Measurements from ENCODE around the gene TMEM163.
A peak's percentile ranks its signal among the peaks of the same experiment; 100 is the strongest.

Gene TMEM163

GRCh38 chr2:134413912-134414311 is 304.9 kb downstream of the TMEM163 start:
- no peak overlapping the region for H3K27ac Mint-ChIP-seq
- peaks cover 19% of the 10 kb centered on the region for H3K4me1 Mint-ChIP-seq
- H3K9me3 Mint-ChIP-seq, result no peaks in the 10 kb centered on the region
- no peaks in the 10 kb centered on the region for H3K36me3 Mint-ChIP-seq (ENCODE audit: low read depth)
- H3K27me3 Mint-ChIP-seq (ENCODE audit: low read depth), result no peaks in the 10 kb centered on the region
- no peak for TF ChIP-seq CTCF (IDR thresholded peaks at IDR 0.05; ENCODE audit: unreplicated experiment in 3 of 3)
- no peak overlapping the region for H3K4me3 Mint-ChIP-seq

DNA sequence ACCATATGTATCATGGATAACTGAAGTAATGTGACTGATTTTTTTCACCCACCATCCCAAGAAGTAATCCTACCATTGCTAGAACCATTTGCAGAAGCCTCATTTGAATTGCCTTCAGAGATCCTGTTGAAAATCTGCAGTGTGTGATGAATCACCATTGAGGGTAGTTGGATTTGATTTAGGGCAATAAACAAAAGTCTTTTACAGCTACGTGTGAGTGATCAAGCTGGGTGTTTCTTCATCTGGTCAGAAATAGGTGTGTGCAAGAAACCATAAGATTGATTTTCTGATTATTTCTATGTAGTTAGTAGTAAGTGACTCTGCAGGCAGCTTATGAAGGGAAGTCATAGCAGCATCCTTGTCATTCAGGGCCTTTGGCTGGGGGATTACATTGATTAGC is 305.4 kb downstream of the TMEM163 start:
- Mint-ChIP-seq H3K4me3 (no peak overlapping the region), H3K27ac (no peak overlapping the region), H3K4me1 (peaks cover 19% of the 10 kb centered on the region), H3K36me3 (ENCODE audit: low read depth) (no peaks in the 10 kb centered on the region), H3K27me3 (ENCODE audit: low read depth) (no peaks in the 10 kb centered on the region), H3K9me3 (no peaks in the 10 kb centered on the region)
- TF ChIP-seq CTCF (IDR thresholded peaks at IDR 0.05; ENCODE audit: unreplicated experiment in 3 of 3), result no peak

DNA sequence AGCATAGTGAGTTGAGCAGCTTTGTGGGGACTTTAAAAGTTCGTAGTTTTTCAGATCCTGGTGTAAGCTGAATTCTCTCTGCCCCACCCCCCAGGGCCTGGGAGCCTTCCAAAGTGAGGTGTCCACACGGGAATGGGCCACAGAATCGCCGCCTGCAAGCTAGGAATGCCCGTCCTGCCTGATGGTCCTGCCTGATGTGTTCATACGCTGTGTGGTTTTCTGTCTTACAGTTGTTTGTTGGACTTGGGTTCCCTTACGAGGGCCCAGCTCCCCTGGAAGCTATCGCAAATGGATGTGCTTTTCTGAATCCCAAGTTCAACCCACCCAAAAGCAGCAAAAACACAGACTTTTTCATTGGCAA is 306.2 kb downstream of the TMEM163 start:
- no peaks in the 10 kb centered on the region for H3K27me3 Mint-ChIP-seq (ENCODE audit: low read depth)
- H3K4me3 Mint-ChIP-seq, result no peak overlapping the region
- H3K36me3 Mint-ChIP-seq (ENCODE audit: low read depth), result no peaks in the 10 kb centered on the region
- peaks cover 19% of the 10 kb centered on the region for H3K4me1 Mint-ChIP-seq
- H3K27ac Mint-ChIP-seq, result peak overlapping the region in 1 of 3 experiments; percentile 12
- no peaks in the 10 kb centered on the region for H3K9me3 Mint-ChIP-seq
- no peak for TF ChIP-seq CTCF (IDR thresholded peaks at IDR 0.05; ENCODE audit: unreplicated experiment in 3 of 3)

DNA sequence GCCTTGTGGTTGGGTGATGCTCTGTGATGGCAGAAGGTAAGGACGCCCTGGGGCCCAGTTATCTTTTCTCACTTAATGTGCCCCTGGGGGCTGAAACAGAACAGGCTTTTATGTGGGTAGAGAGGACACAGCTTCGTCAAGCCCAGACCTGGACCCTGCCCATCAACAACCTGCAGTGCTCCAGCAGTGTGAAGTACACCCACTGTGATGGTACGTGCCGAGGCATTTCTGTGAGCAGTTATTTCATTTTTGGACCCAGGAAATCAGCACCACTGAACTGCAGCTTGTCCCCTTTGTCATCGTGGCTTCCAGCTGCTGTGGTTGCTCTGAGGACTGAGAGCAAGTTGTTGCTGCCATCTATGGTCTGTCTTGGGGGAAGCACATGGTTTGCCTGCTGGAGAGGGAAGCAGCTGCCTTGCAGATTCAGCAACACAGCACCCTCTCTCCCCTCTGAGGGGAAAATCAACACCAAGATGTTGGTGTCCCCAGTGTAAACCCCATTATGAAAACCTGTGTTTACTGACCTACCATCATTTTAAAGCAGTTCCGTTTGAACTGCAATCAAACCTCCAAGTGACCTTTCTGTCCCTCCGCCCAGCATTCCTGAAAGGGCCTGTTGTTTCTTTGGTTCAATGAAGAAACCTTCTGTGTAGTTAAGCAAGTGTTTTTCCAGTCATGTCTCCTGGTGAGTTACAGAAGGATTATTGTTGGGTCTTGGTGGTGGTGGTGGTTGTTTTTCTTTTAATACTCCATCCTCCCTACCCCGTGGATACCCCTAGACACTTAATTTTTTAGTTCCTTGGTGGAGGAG is 306.8 kb downstream of the TMEM163 start:
- peak; percentile 71 to 77 (median 74) for TF ChIP-seq CTCF (IDR thresholded peaks at IDR 0.05; ENCODE audit: unreplicated experiment in 3 of 3)
- Mint-ChIP-seq H3K9me3 (no peaks in the 10 kb centered on the region), H3K4me3 (no peak overlapping the region), H3K27ac (peak overlapping the region in 1 of 3 experiments; percentile 12), H3K36me3 (ENCODE audit: low read depth) (no peaks in the 10 kb centered on the region), H3K4me1 (peaks cover 19% of the 10 kb centered on the region), H3K27me3 (ENCODE audit: low read depth) (no peaks in the 10 kb centered on the region)

DNA sequence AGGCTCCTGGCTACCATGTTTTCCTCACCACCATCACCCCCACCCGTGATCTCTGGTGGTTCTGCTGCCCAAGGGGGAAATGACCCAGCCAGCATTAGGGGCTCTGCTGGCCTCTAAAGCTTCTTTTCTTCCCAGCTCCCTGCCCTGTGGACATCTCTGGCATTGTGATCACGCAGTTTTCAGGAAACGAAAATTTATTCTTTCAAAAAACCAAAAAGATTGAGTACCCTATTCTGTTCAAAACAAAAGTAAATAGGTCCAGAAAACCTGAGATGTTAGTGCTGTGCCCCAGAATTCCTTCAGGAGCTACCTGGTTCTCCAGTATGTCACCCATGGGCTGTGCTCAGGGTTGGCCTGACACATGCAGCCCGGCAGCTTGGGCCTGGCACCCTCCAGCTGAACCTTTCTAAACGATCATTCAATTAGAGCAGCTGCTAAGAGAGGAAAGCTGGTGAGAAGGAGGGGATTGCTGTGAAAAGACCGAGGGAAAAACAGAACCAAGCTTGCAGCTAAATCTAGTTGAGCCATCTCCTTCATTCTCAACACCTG is 307.4 kb downstream of the TMEM163 start:
- TF ChIP-seq CTCF (IDR thresholded peaks at IDR 0.05; ENCODE audit: unreplicated experiment in 3 of 3), result no peak
- Mint-ChIP-seq H3K27ac (peak overlapping the region in 1 of 3 experiments; percentile 60), H3K4me1 (peaks cover 19% of the 10 kb centered on the region), H3K36me3 (ENCODE audit: low read depth) (no peaks in the 10 kb centered on the region), H3K27me3 (ENCODE audit: low read depth) (no peaks in the 10 kb centered on the region), H3K4me3 (no peak overlapping the region), H3K9me3 (no peaks in the 10 kb centered on the region)

GRCh38 chr2:134410831-134411231 is 308.0 kb downstream of the TMEM163 start:
- Mint-ChIP-seq H3K27ac (peak overlapping the region in 1 of 3 experiments; percentile 60), H3K4me3 (no peak overlapping the region), H3K4me1 (peaks cover 25% of the 10 kb centered on the region), H3K36me3 (ENCODE audit: low read depth) (no peaks in the 10 kb centered on the region), H3K27me3 (ENCODE audit: low read depth) (no peaks in the 10 kb centered on the region), H3K9me3 (no peaks in the 10 kb centered on the region)
- TF ChIP-seq CTCF (IDR thresholded peaks at IDR 0.05; ENCODE audit: unreplicated experiment in 3 of 3), result no peak

Data from nephron (organoid).